Erythroblast (primary cell): ENCODE results near the gene DENND4C.

ENCODE experiments used
- DNase-seq, 2 experiments: peaks; one replicate each; lab custom pipeline; 2025; lab: John Stamatoyannopoulos, UW
- GATA1 ChIP-seq: IDR thresholded peaks from 2 replicates; pipeline ENCODE4 v1.6.1; 2011; ENCODE audit warnings: low read depth, mild to moderate bottlenecking, control low read depth, low read length, moderate library complexity
- POLR2A ChIP-seq: IDR thresholded peaks from 2 replicates; pipeline ENCODE4 v1.6.1; 2011; ENCODE audit warnings: mild to moderate bottlenecking, low read length

Gene DENND4C

DNA sequence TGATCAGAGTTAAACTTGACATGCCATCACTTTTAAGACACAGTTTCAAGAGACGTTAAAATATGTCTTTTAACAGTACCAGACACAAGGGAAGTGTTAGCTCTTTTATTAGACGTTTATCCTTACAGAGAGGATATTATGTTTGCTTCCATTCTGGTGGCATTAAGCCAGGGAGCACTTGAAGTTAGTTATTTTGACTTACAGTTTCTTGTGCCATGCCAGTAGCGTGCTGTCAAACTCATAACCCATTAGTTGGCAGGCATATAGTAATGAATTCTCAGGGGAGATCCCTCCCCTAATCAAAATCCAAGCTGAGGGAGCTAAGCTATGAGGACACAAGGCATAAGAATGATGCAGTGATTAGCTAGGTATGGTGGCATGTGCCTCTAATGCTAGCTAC is 83.1 kb downstream of the DENND4C start:
- TF ChIP-seq GATA1 (no peak), POLR2A (no peak)
- no peak for DNase-seq

DNA sequence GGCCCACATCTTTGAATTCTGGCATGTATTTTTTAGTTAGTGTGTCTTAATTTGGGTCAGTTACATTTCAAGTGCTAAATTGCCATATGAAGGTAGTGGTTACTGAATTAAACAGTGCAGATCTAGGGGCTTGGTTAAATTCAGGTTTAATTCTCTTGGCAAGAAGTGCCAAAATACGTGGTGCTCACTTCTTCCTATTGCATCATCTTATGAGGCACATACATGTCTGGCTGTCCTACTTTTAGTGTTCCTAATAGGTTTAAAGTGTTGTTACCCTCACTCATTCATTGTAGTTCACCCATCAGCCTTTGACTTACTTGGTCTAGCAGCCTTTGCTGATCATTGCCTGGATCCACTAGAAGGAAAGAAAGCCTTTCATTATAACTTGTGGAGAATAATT is 90.0 kb downstream of the DENND4C start:
- TF ChIP-seq POLR2A = no peak
- no peak for TF ChIP-seq GATA1
- DNase-seq = peak in 1 of 2 experiments; percentile 12

DNA sequence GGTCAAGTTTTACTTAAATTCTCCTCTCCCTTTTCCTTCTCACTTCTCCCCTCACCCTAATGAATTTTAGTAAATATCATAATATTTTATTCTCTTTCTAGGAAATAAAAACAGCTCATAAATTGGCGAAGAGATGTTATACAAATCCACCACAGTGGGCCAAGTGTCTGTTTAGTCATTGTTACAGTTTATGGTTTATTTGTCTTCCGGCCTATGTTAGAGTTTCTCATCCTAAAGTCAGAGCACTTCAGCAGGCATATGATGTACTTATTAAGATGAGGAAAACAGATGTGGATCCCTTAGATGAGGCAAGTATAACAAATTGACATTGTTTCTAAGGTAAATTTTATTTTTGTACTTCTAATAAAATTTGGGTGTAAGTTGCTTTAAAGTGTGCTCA is 101.4 kb downstream of the DENND4C start:
- TF ChIP-seq POLR2A = no peak
- no peak for TF ChIP-seq GATA1
- no peak for DNase-seq

- no peak for DNase-seq
- no peak for TF ChIP-seq GATA1
- TF ChIP-seq POLR2A = no peak
Observed at GRCh38 chr9:19336166-19336565, 105.7 kb downstream of the DENND4C start.

DNA sequence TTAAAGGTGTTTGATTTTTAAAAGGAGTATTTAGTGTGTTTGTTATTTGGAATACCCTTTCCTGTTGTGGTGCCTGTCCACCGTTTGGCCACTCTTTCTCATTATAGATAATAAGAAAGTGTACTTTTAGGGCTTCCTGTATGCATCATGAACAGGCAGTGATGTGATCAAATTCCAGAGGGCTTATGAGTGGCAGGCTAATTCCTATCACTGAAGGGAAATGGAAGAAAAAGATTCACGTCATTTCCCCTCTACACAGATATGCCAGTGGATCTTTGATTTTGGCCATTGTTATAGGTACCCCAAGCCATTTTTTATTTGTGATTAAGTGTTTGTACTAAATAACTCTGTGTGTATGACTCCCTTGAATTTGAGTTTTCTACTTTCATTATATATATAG is 112.5 kb downstream of the DENND4C start:
- DNase-seq = no peak

DNA sequence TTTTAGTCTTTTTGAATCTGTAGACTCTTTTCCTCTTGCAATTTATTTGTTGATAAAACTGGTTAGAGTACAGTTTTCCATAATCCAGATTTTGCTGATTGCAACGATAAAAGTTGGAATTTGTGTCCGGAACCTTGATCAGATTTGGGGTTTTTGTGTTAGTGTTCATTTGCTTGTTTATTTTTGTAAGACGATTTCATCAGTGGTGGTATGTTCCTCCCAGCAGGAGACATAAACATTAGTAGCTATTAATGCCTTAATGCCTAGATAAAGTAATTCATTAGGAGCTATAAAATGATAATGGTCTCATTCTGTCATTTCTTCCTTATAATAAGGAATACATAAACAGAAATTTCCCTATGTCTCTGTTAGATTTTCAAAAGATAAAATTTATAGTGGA is 128.2 kb downstream of the DENND4C start:
- DNase-seq = no peak
- TF ChIP-seq POLR2A (no peak), GATA1 (no peak)

More for the DNA sequence above, 112.5 kb downstream of the DENND4C start:
- TF ChIP-seq GATA1 (no peak), POLR2A (no peak)

DNA sequence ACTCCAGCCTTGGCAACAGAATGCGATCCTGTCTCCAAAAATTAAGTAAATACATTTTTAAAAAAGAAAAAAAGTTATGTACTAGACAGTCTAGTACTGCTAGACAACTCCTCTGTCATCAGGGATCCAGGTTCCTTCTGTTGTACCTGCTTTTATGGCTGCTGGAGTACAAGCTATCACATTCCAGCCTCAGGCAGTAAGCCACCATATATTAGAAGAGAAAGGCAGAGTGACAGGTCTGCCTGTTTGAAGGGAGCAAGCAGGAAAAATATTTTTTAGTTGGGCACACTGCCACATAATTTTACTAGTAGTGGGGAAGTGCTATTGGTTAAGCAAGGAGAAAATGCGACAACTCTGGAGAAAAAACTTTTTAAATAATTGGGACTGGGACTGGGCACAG is 138.6 kb downstream of the DENND4C start:
- DNase-seq = no peak
- TF ChIP-seq POLR2A = no peak

GRCh38 chr9:19371942-19372341 is 141.4 kb downstream of the DENND4C start:
- no peak for TF ChIP-seq POLR2A
- no peak for TF ChIP-seq GATA1
- DNase-seq = peak; percentile 8

DNA sequence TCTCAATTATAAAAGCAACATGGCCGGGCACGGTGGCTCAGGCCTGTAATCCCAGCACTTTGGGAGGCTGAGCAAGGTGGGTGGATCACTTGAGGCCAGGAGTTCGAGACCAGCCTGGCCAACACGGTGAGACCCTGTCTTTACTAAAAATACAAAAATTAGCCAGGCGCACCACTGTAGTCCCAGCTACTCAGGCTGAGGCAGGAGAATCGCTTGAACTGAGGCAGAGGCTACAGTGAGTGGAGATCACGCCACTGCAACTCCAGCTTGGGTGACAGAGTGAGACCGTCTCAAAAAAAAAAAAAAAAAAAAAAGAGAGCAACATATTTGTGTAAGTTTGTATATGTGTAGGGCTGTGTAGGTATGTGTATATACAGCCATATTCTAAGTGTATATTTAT is 142.1 kb downstream of the DENND4C start:
- TF ChIP-seq GATA1 = no peak
- TF ChIP-seq POLR2A = no peak
- no peak for DNase-seq

DNA sequence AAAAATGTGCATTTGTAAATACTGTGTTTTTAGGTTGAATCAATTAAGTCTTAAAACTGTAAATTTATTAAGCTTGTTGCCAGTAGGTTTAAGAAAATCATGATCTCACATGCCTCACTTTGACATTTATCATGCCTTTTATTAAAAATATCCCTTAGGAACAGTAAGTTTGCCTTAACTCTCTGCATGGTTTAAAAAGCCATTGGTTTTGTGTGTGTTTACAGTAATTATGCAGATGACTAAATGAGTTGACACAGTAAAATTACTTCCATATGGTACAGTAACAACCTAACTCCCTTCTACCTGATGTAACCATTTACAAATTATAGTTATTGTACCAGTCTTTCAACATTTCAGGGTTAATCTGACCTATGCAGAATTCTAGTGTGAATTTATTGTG is 143.0 kb downstream of the DENND4C start:
- TF ChIP-seq GATA1 (no peak), POLR2A (no peak)
- DNase-seq = no peak

DNA sequence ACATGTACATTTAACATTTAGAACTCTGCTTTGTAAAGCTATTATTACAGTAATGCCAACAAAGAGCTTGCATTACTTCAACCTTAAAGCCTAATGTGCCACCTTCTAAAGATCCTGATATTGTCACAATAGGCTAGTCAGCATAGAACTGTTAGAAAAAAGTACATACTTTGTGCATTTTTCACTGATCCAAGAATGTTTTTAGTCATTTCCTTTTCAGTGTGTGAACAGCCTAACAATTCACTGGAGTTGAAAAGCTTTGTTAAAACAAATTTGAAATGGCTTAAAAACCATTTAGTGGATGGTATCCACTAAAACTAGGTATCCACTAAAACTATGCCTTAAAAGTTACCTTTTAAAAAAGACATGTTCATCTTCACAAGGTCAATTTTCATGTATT is 145.0 kb downstream of the DENND4C start:
- DNase-seq = no peak
- TF ChIP-seq GATA1 (no peak), POLR2A (no peak)

- no peak for DNase-seq
- TF ChIP-seq POLR2A = no peak
- TF ChIP-seq GATA1 = no peak
Observed at GRCh38 chr9:19376931-19377330, 146.4 kb downstream of the DENND4C start.

DNA sequence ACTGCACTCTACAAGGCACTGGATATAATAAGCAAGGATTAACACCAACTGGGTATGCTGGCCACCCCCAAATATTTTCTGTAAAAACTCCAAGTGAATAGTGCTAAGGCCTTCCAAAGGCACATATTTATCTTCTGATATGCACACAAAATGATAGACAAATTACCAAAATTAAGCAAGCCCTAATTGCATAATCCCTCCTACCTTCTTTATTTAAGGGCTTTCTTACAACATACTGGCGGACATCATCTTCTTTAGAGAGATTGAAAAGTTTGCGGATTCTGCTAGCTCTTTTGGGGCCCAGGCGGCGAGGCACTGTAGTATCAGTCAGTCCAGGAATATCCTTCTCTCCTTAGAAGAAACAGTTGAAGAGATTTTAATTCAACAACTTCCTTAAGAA is 147.7 kb downstream of the DENND4C start:
- DNase-seq = peak in 1 of 2 experiments; percentile 32
- TF ChIP-seq POLR2A (no peak), GATA1 (no peak)

DNA sequence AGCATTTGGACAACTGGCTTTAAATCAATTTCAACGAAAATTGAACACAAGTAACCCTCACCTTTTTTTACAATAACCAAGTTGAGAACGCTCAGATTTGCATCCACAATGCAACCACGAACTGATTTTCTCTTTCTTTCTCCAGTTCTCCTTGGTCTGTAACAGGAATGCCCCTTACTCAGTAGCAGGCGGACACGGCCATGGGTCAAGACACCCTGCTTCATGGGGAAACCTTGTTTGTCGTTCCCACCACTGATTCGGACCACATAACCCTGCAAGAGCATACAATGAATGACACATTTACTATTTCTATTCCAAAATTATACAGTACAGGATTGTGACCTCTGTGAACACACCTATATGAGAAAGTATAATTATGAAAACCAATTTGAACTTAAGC is 148.2 kb downstream of the DENND4C start:
- DNase-seq = no peak

DNA sequence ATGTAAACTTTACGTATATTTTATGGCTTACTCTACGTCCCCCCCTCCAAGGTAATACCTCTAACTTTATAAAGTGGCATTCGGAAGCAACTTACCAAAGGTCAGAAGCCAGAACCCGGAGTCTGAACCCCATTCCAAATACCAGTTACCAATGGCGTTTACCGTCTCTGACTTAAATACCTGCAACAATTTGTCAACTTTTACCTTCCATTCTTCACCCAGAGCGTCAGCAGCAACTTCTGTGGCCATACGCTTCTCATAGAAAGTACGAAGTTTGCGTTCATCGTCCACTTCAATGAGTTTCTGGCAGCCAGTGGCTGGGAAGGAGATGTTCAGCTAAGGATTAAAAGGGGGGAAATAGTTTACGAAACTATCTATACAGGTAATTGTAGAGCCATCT is 148.8 kb downstream of the DENND4C start:
- DNase-seq = peak; percentile 58 to 69
- TF ChIP-seq POLR2A (no peak), GATA1 (no peak)

More for the DNA sequence above, 148.2 kb downstream of the DENND4C start:
- no peak for TF ChIP-seq GATA1
- TF ChIP-seq POLR2A = no peak

DNA sequence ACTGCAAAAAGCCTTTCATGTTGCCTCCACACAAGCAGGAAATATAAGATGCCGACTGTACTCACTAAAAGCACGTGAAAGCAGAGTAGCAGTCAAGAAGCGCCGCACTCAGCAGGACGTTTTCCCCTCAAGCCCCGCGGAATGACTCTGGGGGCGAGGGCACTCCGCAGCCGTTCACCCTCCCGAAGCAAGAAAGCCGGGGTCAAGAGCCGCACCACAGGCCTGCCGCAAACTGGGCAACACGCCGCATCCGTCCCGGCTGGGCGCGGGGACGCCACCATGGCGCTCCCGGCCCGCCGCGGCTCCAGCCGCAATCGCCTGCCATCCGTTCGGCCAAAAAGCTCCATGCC is 149.2 kb downstream of the DENND4C start:
- peak in 1 of 2 experiments; percentile 79 for DNase-seq
- TF ChIP-seq POLR2A = no peak
- TF ChIP-seq GATA1 = no peak
